GM20431 (cell line): ENCODE measurements around the gene MAL.

Experiments used
- in situ Hi-C: fragments of 300-500 bp; cut with MseI, MboI; formaldehyde crosslinking; loops from one replicate; pipeline ENCODE4 v1.15.0; 2020; ENCODE audit warnings: low sequenced_read_pairs; ENCODE audit not compliant: unreplicated experiment

Gene MAL

DNA sequence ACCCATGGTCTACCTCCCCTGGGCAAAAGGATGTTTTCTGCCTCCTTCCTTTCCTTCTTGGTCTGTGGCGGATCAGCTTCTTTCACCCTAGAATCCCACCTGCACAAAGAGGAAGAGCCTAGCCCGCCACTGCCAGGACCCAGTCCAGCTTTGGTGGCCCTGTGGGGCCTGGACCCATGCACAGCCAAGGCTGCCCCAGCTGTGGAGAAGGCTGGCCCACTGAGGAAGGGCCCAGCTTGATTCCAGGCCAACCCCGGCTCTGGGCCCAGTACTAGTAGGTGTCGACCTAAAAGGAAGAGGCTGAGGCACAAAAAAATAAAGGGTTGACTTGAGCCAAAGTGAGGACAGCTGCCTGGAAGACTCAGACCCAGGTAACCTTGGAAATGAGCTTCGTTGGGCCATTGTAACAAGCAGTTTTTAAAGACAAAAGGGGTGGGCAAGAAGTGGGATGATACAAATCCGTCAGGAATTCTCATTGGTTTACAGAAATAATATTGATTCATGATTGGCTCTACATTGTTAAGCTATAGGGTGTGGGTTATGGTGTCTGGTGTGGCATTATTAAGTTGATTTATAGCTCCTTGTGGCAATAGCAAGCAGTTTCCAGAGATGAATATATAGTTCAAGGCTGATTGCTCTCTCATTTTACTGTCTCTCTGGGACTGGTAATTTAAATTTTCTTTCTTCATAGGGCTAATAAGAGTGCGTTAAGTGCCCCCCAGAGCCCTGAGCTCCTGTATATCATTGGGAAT is 29.8 kb upstream of the MAL start:
- in situ Hi-C loops, result no loop called here

DNA sequence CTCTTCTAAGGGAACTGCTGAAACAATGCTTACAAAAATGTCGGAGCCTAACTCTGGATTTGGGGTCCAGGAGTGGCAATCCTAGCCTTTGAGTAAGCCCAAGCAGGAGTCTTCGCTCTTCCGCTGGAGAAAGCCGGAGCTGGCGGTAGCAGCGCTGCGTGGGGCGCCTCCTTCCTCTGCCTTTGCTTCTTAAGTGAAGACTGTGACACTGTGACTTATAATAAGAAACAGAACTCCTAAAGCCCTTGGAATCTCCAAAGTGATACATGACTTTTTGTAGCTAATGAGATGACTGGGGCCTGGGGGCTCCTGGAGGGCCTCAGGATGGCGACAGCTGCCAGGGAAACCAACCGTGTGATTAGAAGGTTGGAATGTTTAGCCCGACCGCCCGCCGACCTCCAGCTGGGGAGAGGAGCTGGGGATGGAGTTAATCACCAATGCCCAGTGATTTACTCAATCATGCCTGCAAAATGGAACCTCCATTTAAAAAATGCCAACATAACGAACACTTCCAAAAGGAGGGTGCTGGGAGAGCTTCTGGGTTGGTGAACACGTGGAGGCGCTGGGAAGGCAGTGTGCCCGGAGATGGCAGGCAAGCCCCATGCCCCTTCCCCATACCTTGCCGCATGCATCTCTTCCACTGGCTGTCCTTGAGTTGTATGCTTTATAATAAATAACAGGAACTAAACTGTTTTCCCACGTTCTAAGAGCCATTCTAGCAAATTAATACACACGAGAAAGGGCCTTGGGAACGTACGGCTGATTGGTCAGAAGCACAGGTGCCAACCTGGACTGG is 29.0 kb upstream of the MAL start:
- in situ Hi-C loops, result no loop called here

DNA sequence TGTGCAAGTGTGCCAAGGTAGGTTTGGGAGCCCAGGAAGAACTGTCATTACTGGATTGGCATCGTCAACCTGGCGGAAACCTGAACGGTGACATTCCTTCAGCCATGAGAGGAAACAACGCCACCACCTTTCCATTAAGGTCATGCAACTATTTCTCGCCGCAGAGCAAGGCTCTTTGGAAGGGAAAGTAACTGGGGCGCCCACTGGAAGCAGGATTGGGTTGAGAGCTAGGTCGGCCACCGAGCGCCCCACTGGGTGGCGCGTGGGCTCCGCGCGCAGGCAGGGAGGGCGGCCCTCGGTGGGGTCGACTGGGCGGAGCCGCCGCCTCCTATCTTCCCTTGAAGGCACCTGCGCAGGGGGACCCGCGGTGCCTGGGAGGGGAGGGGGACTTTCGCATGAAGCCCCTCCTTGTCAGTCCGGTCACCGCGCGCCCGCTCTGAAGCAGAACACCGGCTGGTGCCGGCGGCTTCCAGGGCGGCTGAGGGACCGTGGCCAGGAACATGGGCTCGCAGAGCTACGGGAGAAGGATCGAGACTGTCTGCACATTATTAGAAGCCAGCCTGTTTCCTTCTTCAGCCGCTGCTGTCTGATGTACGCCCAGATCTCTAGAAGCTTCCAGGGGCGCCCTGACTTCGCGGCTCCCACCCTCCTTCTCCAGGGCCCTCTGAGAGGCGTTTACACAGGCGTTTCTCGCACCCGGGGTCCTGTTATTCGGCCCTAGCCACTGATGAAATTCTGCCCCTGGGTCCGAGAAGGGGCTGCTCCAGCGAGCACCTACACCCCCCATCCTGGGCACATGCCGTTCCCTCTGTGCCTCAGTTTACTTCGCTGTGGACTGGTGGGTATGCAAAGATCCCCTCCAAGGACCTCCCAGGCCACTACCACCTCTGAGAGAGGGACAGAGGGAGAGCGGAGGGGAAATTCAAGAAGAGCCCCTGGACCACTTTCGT is 27.3 kb upstream of the MAL start:
- in situ Hi-C loops, result no loop called here

DNA sequence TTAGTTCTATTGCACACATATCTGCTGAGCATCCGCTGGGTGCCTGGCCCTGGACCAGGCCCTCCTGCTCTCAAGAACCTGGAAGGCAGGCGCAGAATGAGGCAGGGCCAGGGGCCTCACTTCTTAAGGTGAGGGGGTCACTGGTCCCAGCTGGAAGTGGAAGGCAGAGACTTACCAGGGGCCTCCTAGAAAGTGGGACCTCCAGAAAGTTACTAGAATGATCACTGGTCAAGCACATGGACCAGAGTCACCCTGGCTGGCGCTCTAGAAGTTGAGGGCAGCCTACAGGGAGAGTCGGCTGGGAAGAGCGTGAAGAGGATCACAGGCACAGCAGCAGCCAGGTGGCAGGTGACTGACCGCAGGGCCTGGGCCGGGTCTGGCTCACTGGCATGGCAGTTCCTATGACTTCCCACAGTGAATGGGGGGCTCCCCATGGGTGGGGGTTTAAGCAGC is 26.1 kb upstream of the MAL start:
- in situ Hi-C loops, result no loop called here

- in situ Hi-C loops, result no loop called here
Measured at GRCh38 chr2:95001051-95001562, 24.4 kb upstream of the MAL start.

- in situ Hi-C loops, result no loop called here
Measured at GRCh38 chr2:95001701-95002100, 23.8 kb upstream of the MAL start.

GRCh38 chr2:95002498-95002897 is 23.0 kb upstream of the MAL start:
- in situ Hi-C loops, result no loop called here

GRCh38 chr2:95004287-95004686 is 21.2 kb upstream of the MAL start:
- in situ Hi-C loops, result no loop called here

- in situ Hi-C loops, result no loop called here
Measured at GRCh38 chr2:95004711-95005110, 20.8 kb upstream of the MAL start.

DNA sequence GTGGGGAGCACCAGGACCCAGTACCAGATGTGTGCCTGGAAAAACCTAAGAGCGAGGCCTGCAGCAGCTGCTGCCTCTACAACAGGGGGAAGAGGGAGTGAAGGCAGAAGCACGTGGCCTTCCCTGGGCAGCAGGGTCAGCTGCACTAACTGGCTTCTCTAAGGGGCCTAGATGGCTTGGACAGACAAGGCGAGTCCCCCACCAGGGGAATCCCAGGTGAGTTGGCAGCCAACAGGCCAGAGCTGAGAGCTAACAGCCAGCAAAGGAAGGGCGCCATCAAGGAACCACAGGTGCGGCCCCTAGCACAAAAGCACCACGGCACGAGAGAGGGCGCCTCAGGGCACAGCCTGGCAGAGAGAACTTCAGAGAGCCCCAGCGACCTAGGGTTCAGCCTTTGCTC is 19.8 kb upstream of the MAL start:
- in situ Hi-C loops, result no loop called here

DNA sequence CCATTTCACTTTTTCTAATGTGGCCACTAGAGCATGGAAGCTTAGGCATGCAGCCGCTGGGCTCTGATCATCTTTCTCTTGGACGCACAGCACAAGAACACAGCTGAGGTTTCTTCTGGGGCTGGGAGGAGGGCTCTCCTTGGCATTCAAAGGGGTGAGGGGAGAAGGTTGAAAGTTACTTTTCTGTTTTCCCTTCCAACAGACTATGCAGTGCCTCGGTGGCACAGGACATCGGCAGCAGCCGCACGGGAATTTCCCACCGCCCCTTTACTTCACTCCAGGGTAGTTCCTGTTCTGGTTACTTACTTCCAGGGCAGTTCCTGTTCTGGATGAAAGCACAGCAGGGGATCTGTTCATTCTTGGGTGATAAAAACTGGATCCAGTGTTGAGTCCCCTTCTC is 18.9 kb upstream of the MAL start:
- in situ Hi-C loops, result no loop called here

- in situ Hi-C loops, result no loop called here
Measured at GRCh38 chr2:95007031-95007609, 18.4 kb upstream of the MAL start.

- in situ Hi-C loops, result no loop called here
Measured at GRCh38 chr2:95007822-95008221, 17.7 kb upstream of the MAL start.

GRCh38 chr2:95008306-95008705 is 17.2 kb upstream of the MAL start:
- in situ Hi-C loops, result no loop called here

GRCh38 chr2:95008996-95009395 is 16.5 kb upstream of the MAL start:
- in situ Hi-C loops, result no loop called here

DNA sequence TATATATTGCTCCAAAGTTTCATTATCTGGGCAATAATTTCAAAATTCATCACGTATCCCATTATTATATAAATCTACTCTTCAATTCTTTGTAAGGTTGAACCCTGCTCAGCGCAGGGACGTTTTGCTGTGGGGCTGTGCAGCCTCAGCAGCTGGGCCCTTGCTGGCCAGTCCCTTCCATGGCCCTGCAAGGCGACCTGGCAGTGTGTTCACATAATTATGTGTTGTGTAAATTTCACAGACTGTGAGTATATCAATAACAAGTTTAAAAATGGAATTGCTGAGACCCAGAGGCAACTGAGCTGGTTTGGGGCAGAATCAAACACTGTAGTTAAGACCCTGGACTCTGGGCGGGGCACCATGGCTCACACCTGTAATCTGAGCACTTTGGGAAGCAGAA is 16.1 kb upstream of the MAL start:
- in situ Hi-C loops, result no loop called here

GRCh38 chr2:95010126-95010525 is 15.4 kb upstream of the MAL start:
- in situ Hi-C loops, result no loop called here

GRCh38 chr2:95010718-95011117 is 14.8 kb upstream of the MAL start:
- in situ Hi-C loops, result no loop called here

DNA sequence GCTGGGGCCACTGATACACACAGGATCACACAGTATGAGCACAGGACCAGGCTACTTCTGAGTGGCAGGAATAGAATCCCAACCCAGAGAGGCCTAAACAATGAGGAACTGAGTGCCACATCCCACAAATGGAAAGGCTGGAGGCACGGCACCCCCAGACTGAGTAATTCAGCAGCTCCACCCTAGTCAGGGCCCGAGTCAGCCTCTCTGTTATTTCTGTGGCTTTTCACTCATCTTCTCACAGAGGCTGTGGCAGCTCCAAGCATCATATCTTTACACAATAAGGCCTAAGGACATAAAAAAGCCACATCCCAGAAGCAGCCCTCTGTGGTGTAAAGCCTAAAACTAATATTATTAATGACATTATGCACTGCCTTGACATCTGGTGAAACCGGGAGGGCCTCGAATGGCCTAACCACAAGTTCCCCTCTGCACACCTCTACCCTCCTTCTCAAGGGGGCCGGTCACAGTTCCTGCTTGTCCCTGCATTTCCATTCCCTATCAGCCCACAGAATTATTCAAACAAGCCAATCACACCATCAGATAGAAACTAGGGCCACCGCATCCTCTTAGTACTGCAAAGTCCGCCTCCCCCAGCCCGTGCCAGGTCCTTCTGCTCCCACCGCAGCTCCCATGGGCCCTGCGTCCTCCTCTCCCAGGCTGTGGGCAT is 12.5 kb upstream of the MAL start:
- in situ Hi-C loops, result no loop called here
